B cell (primary cell): ENCODE data around the gene STK16. TPM values are rescaled to one million over a fixed set of nuclear protein-coding genes. Genes with fewer than 3 reads are reported as not detected.

Experiments used
- ATAC-seq: fragments of 200-7000 bp; cut with Tn5 transposase; one replicate; pipeline ENCODE4 v1.10.0; 2021; ENCODE audit warnings: low read depth, mild to moderate bottlenecking, moderate number of reproducible peaks, moderate library complexity
- CTCF ChIA-PET: fragments of 350-600 bp; sonication (Branson Sonifier 250); formaldehyde crosslinking; loops from one replicate; lab custom pipeline; 2021; ENCODE audit warnings: antibody characterized with exemption, inconsistent platforms; lab: Charles Lee
- POLR2A ChIA-PET: fragments of 350-600 bp; sonication (Branson Sonifier 250); formaldehyde crosslinking; loops from one replicate; lab custom pipeline; 2021; ENCODE audit warnings: antibody characterized with exemption; lab: Charles Lee
- DNase-seq: peaks from one replicate; pipeline ENCODE4 v3.0.0; 2013
- H2AFZ ChIP-seq: 2 replicates; pipeline ENCODE4 v1.6.1; 2012; ENCODE audit warnings: mild to moderate bottlenecking, low read depth, low read length; ENCODE audit not compliant: insufficient read depth, poor library complexity, severe bottlenecking
- H3K27ac ChIP-seq, 2 donors: 1 replicate in 1 of 2; 2 replicates in 1 of 2; pipeline ENCODE4 v1.5.1; 2012 to 2013; ENCODE audit warnings: low read length in 2 of 2, mild to moderate bottlenecking in 2 of 2, moderate library complexity in 1 of 2
- H3K27me3 ChIP-seq, 4 experiments: fragments of 200-600 bp in 1 of 4; sonication (generic) in 1 of 4; replicated peaks in 1 of 4; 1 replicate in 2 of 4; 2 replicates in 2 of 4; pipeline versions ENCODE4 v1.6.1 to v1.7.0; 2013 to 2016; ENCODE audit warnings: low read length in 3 of 4, mild to moderate bottlenecking in 2 of 4, mixed read lengths in 1 of 4, moderate library complexity in 1 of 4; ENCODE audit not compliant: insufficient read depth in 4 of 4, control insufficient read depth in 3 of 4; ENCODE audit errors: control extremely low read depth in 1 of 4
- H3K36me3 ChIP-seq, 2 experiments: replicated peaks in 1 of 2; 1 replicate in 1 of 2; 2 replicates in 1 of 2; pipeline versions ENCODE4 v1.6.1 to v1.7.1; 2013; ENCODE audit warnings: low read length in 1 of 2; ENCODE audit not compliant: insufficient read depth in 2 of 2, control insufficient read depth in 1 of 2; ENCODE audit errors: control extremely low read depth in 1 of 2, extremely low read depth in 1 of 2
- H3K4me1 ChIP-seq, 2 donors: fragments of 200-600 bp in 1 of 2; sonication (generic) in 1 of 2; 1 replicate in 1 of 2; 2 replicates in 1 of 2; pipeline versions ENCODE4 v1.5.1 to v1.6.1; 2013 to 2017; ENCODE audit warnings: low read length in 2 of 2; ENCODE audit not compliant: control insufficient read depth in 2 of 2, insufficient read depth in 2 of 2
- H3K4me2 ChIP-seq: replicated peaks from 2 replicates; pipeline ENCODE3; 2012; ENCODE audit warnings: mild to moderate bottlenecking, low read depth, low read length; ENCODE audit not compliant: poor library complexity, severe bottlenecking
- H3K4me3 ChIP-seq, 5 experiments: fragments of 200-600 bp in 1 of 5; sonication (generic) in 1 of 5; 1 replicate in 3 of 5; 2 replicates in 2 of 5; pipeline versions ENCODE4 v1.5.1 to v1.7.0; 2011 to 2016; ENCODE audit warnings: low read length in 4 of 5, mild to moderate bottlenecking in 4 of 5, low read depth in 2 of 5, control low read depth in 1 of 5, moderate library complexity in 1 of 5; ENCODE audit not compliant: insufficient read depth in 1 of 5; ENCODE audit errors: control extremely low read depth in 1 of 5, extremely low read depth in 1 of 5
- H3K79me2 ChIP-seq: fragments of 200-600 bp; sonication (generic); one replicate; pipeline ENCODE4 v1.6.0; 2016; ENCODE audit warnings: low read length; ENCODE audit not compliant: control insufficient read depth, insufficient read depth
- H3K9ac ChIP-seq: fragments of 200-600 bp; sonication (generic); 2 replicates; pipeline ENCODE4 v1.6.1; 2017; ENCODE audit warnings: mild to moderate bottlenecking, low read length, moderate library complexity
- H3K9me3 ChIP-seq, 3 donors: one replicate each; pipeline versions ENCODE4 v1.6.1 to v1.7.1; 2013; ENCODE audit warnings: low read length in 2 of 3; ENCODE audit not compliant: control insufficient read depth in 2 of 3, insufficient read depth in 1 of 3; ENCODE audit errors: control extremely low read depth in 1 of 3
- H4K20me1 ChIP-seq: 2 replicates; pipeline ENCODE4 v1.6.0; 2012; ENCODE audit warnings: mild to moderate bottlenecking, low read length; ENCODE audit not compliant: insufficient read depth, control insufficient read depth, poor library complexity, severe bottlenecking
- H3K27ac Mint-ChIP-seq: one replicate; pipeline ENCODE4 v1.8.0; 2021; ENCODE audit warnings: mixed read lengths
- H3K27me3 Mint-ChIP-seq: one replicate; pipeline ENCODE4 v1.8.0; 2021; ENCODE audit warnings: mixed read lengths
- H3K4me1 Mint-ChIP-seq: one replicate; pipeline ENCODE4 v1.8.0; 2021; ENCODE audit warnings: mixed read lengths
- H3K4me3 Mint-ChIP-seq: one replicate; pipeline ENCODE4 v1.8.0; 2021; ENCODE audit warnings: mixed read lengths
- H3K9me3 Mint-ChIP-seq: one replicate; pipeline ENCODE4 v1.8.0; 2022; ENCODE audit warnings: mixed read lengths; ENCODE audit not compliant: insufficient read depth
- EZH2 ChIP-seq: IDR thresholded peaks from 2 replicates; pipeline ENCODE4 v1.6.1; 2012; ENCODE audit warnings: borderline replicate concordance, low read depth, mild to moderate bottlenecking, moderate library complexity, low read length; ENCODE audit not compliant: insufficient read depth, poor library complexity, severe bottlenecking
- WGBS: methylation state at CpG from one replicate; pipeline ENCODE4 v1.1.5; 2013; ENCODE audit warnings: missing lambda C conversion rate; ENCODE audit not compliant: insufficient coverage; 5-methylcytosine and 5-hydroxymethylcytosine counted together
- intact Hi-C: fragments of 100-400 bp; cut with micrococcal nuclease; formaldehyde crosslinking; loops from one replicate; pipeline ENCODE4 v1.10.0; 2022
- polyA plus RNA-seq: library from polyadenylated mRNA; depleted of rRNA; stranded (reverse); fragments of >200 nt; gene quantifications from 2 replicates; pipeline ENCODE4 v1.2.3, GENCODE V29; 2012
- total RNA-seq, 2 donors: library from RNA; stranded (reverse); fragments of 120-200 nt in 1 of 2; gene quantifications; 1 replicate in 1 of 2; 2 replicates in 1 of 2; pipeline versions ENCODE4 v1.2.3 to v1.2.4, GENCODE V29; 2013 to 2022
- TF ChIP-seq, protein P1 (sequence below): fragments of 200-600 bp; IDR thresholded peaks from one replicate; pipeline ENCODE4 v1.8.0; 2022; ENCODE audit warnings: antibody characterized with exemption, mild to moderate bottlenecking

STK16 gene
- total and polyA plus RNA-seq, 2 donors (not counting 1 experiment from before 2014, with no cell fraction given): 29.0 to 60.1 TPM

DNA sequence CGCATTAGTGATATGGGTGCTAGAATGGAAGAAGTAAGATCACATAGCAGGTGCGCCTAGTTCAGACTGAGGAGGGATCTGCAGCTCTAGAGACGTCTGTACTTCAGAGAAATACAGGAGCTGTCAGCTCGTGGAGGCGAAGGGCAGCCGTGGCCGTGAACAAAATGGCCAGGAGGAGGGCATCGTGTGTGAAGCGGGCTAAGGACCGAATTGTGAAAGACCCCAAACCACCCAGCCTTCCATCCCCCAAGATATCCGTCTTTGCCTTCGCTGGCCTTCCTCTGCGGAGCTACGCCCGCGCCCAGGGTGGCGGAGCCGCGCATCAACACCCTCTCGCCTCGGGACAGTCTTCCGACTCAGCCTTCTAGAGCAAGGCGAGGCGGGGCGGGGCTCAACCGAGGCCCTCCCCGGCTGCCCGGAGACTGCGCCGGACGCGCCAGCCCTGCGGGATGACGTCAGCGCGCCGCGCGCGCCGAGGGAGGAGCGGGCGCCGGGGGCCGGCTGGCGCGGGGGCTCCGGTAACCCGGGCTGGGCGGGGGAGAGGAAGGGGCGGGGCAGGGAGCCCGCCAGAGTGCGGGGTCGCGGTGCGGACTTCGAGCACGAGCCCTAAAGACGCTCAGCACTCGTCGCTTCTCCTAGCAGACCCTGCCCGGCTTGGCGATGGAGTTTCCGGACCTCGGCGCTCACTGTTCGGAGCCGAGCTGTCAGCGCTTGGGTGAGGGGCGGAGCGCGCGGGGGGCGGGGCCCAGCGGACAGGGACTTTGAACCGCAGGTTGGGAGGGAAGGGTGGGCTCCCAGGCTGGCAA lies 38.7 kb upstream of the STK16 start, which contains the start of gene ZFAND2B:
ZFAND2B (plus strand) TSS at position 455 of the 806 bp plus-strand sequence; CDS start at position 661, 206 bp downstream.
- TF ChIP-seq, protein P1, sequence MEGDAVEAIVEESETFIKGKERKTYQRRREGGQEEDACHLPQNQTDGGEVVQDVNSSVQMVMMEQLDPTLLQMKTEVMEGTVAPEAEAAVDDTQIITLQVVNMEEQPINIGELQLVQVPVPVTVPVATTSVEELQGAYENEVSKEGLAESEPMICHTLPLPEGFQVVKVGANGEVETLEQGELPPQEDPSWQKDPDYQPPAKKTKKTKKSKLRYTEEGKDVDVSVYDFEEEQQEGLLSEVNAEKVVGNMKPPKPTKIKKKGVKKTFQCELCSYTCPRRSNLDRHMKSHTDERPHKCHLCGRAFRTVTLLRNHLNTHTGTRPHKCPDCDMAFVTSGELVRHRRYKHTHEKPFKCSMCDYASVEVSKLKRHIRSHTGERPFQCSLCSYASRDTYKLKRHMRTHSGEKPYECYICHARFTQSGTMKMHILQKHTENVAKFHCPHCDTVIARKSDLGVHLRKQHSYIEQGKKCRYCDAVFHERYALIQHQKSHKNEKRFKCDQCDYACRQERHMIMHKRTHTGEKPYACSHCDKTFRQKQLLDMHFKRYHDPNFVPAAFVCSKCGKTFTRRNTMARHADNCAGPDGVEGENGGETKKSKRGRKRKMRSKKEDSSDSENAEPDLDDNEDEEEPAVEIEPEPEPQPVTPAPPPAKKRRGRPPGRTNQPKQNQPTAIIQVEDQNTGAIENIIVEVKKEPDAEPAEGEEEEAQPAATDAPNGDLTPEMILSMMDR: no peak
- no peak for TF ChIP-seq EZH2
- no peaks in the 10 kb centered on the region for H3K27me3 ChIP-seq
- H3K9me3 ChIP-seq: no peaks in the 10 kb centered on the region
- ATAC-seq: peak; percentile 91
- Mint-ChIP-seq H3K27ac (peak within 1 kb of the TSS; percentile 98), H3K27me3 (no peaks in the 10 kb centered on the region), H3K4me3 (peak within 1 kb of the TSS; percentile 96), H3K9me3 (no peaks in the 10 kb centered on the region), H3K4me1 (peaks cover 28% of the 10 kb centered on the region)
- CTCF ChIA-PET: interaction anchor here (0.9 to 5.7 kb wide), 15 partner anchors 12 to 309 kb away, joined by 3 to 63 read pairs (median 5); partner anchors contain the start of genes ABCB6, ANKZF1, ATG9A and CNPPD1
- peak within 1 kb of the TSS; percentile 80 for H3K4me2 ChIP-seq
- peaks cover 7 to 24% of the 10 kb centered on the region in 2 experiments for H3K36me3 ChIP-seq
- peaks cover 14% of the 10 kb centered on the region for H4K20me1 ChIP-seq
- H3K4me3 ChIP-seq: peak within 1 kb of the TSS; percentile 53 to 82 (median 76)
- H2AFZ ChIP-seq: peak within 1 kb of the TSS; percentile 79
- DNase-seq: peak; percentile 97
- H3K4me1 ChIP-seq: peaks cover 16 to 23% of the 10 kb centered on the region in 2 donors
- peak within 1 kb of the TSS; percentile 71 for H3K9ac ChIP-seq
- WGBS: under 1% methylated on average over 69 of the region's 76 CpGs
- intact Hi-C loops: loop anchor here (1.0 to 2.0 kb wide), 8 partner anchors 13 to 88 kb away; partner anchors contain the start of genes ANKZF1, ATG9A, DNAJB2 and GLB1L
- peak within 1 kb of the TSS; percentile 84 to 94 for H3K27ac ChIP-seq
- H3K79me2 ChIP-seq: peaks cover 6% of the 10 kb centered on the region
- POLR2A ChIA-PET: interaction anchor here (0.6 to 3.0 kb wide), 18 partner anchors 9 to 182 kb away, joined by 3 to 46 read pairs (median 6); partner anchors contain the start of genes ANKZF1, ATG9A, CNPPD1 and DNAJB2
